ENCODE measurements around the gene EPHA2. TPM values are rescaled to one million over a fixed set of nuclear protein-coding genes. Genes with fewer than 3 reads are reported as not detected.

EPHA2 gene
- total RNA-seq, 1 experiment from 2014 or later, result 91.6 TPM

- no peaks in the 10 kb centered on the region for H3K9me3 ChIP-seq (ENCODE audit: low read depth, low read length, poor library complexity, severe bottlenecking)
- H3K36me3 ChIP-seq (ENCODE audit: insufficient read depth, low read length, poor library complexity, severe bottlenecking), result no peaks in the 10 kb centered on the region
- intact Hi-C loops (cut with micrococcal nuclease; ENCODE audit: unreplicated experiment), result no loop called here
- no peak overlapping the region for H3K4me3 ChIP-seq (ENCODE audit: low read depth, low read length, poor library complexity, severe bottlenecking)
- POLR2A ChIA-PET (ENCODE audit: low non-redundant PET), result no interaction called here
- no TSS peak for BruUV-seq (replicated peaks)
- CTCF ChIA-PET, result no interaction called here
- TF ChIP-seq, protein P1, sequence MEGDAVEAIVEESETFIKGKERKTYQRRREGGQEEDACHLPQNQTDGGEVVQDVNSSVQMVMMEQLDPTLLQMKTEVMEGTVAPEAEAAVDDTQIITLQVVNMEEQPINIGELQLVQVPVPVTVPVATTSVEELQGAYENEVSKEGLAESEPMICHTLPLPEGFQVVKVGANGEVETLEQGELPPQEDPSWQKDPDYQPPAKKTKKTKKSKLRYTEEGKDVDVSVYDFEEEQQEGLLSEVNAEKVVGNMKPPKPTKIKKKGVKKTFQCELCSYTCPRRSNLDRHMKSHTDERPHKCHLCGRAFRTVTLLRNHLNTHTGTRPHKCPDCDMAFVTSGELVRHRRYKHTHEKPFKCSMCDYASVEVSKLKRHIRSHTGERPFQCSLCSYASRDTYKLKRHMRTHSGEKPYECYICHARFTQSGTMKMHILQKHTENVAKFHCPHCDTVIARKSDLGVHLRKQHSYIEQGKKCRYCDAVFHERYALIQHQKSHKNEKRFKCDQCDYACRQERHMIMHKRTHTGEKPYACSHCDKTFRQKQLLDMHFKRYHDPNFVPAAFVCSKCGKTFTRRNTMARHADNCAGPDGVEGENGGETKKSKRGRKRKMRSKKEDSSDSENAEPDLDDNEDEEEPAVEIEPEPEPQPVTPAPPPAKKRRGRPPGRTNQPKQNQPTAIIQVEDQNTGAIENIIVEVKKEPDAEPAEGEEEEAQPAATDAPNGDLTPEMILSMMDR (conservative IDR thresholded peaks at IDR 0.05; ENCODE audit: low read depth, low read length), result no peak
- TF ChIP-seq EZH2 (IDR thresholded peaks at IDR 0.05; ENCODE audit: borderline replicate concordance, low read depth, low read length, poor library complexity, severe bottlenecking), result no peak
- no peak overlapping the region for H3K27ac ChIP-seq (ENCODE audit: low read depth, low read length, poor library complexity, severe bottlenecking)
- H3K4me1 ChIP-seq (ENCODE audit: insufficient read depth, low read length, poor library complexity, severe bottlenecking), result peaks cover 32% of the 10 kb centered on the region
- DNase-seq (ENCODE audit: low spot score), result no peak
- H3K27me3 ChIP-seq (replicated peaks; ENCODE audit: insufficient read depth, low read depth, low read length, poor library complexity), result no peaks in the 10 kb centered on the region
Observed at GRCh38 chr1:16172218-16172830, 16.5 kb upstream of the EPHA2 start.

GRCh38 chr1:16171314-16172151, 15.7 kb upstream of the EPHA2 start:
- Histone ChIP-seq H3K4me3 (ENCODE audit: low read depth, low read length, poor library complexity, severe bottlenecking) (no peak overlapping the region), H3K27ac (ENCODE audit: low read depth, low read length, poor library complexity, severe bottlenecking) (no peak overlapping the region), H3K9me3 (ENCODE audit: low read depth, low read length, poor library complexity, severe bottlenecking) (no peaks in the 10 kb centered on the region), H3K4me1 (ENCODE audit: insufficient read depth, low read length, poor library complexity, severe bottlenecking) (peaks cover 28% of the 10 kb centered on the region), H3K36me3 (ENCODE audit: insufficient read depth, low read length, poor library complexity, severe bottlenecking) (no peaks in the 10 kb centered on the region), H3K27me3 (replicated peaks; ENCODE audit: insufficient read depth, low read depth, low read length, poor library complexity) (no peaks in the 10 kb centered on the region)
- no peak for DNase-seq (ENCODE audit: low spot score)
- BruUV-seq (replicated peaks), result no TSS peak
- ChIA-PET POLR2A (ENCODE audit: low non-redundant PET) (no interaction called here), CTCF (no interaction called here)
- intact Hi-C loops (cut with micrococcal nuclease; ENCODE audit: unreplicated experiment), result no loop called here
- TF ChIP-seq, protein P1 (conservative IDR thresholded peaks at IDR 0.05; ENCODE audit: low read depth, low read length), result no peak
- TF ChIP-seq EZH2 (IDR thresholded peaks at IDR 0.05; ENCODE audit: borderline replicate concordance, low read depth, low read length, poor library complexity, severe bottlenecking), result no peak

GRCh38 chr1:16170283-16170673, 14.4 kb upstream of the EPHA2 start:
- intact Hi-C loops (cut with micrococcal nuclease; ENCODE audit: unreplicated experiment), result no loop called here
- Histone ChIP-seq H3K4me1 (ENCODE audit: insufficient read depth, low read length, poor library complexity, severe bottlenecking) (peaks cover 16% of the 10 kb centered on the region), H3K36me3 (ENCODE audit: insufficient read depth, low read length, poor library complexity, severe bottlenecking) (no peaks in the 10 kb centered on the region), H3K27ac (ENCODE audit: low read depth, low read length, poor library complexity, severe bottlenecking) (no peak overlapping the region), H3K4me3 (ENCODE audit: low read depth, low read length, poor library complexity, severe bottlenecking) (no peak overlapping the region), H3K27me3 (replicated peaks; ENCODE audit: insufficient read depth, low read depth, low read length, poor library complexity) (no peaks in the 10 kb centered on the region), H3K9me3 (ENCODE audit: low read depth, low read length, poor library complexity, severe bottlenecking) (no peaks in the 10 kb centered on the region)
- ChIA-PET CTCF (no interaction called here), POLR2A (ENCODE audit: low non-redundant PET) (no interaction called here)
- TF ChIP-seq EZH2 (IDR thresholded peaks at IDR 0.05; ENCODE audit: borderline replicate concordance, low read depth, low read length, poor library complexity, severe bottlenecking), result no peak
- TF ChIP-seq, protein P1 (conservative IDR thresholded peaks at IDR 0.05; ENCODE audit: low read depth, low read length), result no peak
- no peak for DNase-seq (ENCODE audit: low spot score)
- BruUV-seq (replicated peaks), result no TSS peak
